GM13976 (cell line): ENCODE results near the gene BLOC1S2.

Experiments used
- DNase-seq: peaks from one replicate; pipeline ENCODE4 v3.0.0; 2012; ENCODE audit warnings: low spot score
- in situ Hi-C: fragments of 300-500 bp; cut with MboI; formaldehyde crosslinking; loops from one replicate; pipeline ENCODE4 v1.12.0; 2022; ENCODE audit warnings: low sequenced_read_pairs, mixed read lengths, inconsistent platforms; ENCODE audit not compliant: unreplicated experiment
- TF ChIP-seq, protein P1 (sequence below): IDR thresholded peaks from 2 replicates; pipeline ENCODE4 v1.5.1; 2012; ENCODE audit warnings: borderline replicate concordance, mild to moderate bottlenecking; ENCODE audit not compliant: insufficient read depth; ENCODE audit errors: extremely low read depth, missing control alignments, control extremely low read depth

Gene BLOC1S2

DNA sequence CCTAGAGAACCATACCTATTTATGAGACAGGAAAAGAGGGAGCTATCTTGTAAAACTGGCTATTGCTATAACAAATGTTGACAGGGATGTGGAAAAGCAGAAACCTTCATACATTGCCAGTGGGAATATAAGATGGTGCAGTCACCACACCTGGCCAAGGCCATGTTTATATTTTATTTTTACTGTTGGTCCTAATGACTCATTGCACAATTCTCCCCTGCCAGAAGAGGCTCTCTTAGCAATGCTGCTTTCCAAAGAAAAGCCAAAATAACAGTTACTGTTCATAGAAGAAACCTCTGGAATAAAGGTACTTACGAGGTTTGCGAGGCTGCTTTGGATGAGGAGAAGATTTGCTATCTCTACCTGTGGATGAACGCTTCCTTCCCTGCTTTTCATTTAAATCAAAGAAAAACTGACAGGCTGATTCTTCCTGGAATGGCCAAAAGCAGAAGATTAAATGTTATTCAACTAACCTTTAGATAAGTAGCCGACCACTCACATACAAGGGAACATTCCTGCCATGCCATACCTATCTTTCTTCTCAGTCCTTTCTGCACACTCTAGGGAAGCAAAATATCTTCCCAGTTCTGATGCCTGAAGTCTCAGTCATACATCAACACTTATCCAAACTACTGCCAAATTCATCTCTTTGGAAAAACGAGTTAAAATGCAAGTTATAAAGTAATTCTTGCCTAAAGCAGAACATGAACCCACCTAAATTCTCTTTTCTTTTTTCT is 40.8 kb downstream of the BLOC1S2 start:
- in situ Hi-C loops, result no loop called here
- TF ChIP-seq, protein P1, sequence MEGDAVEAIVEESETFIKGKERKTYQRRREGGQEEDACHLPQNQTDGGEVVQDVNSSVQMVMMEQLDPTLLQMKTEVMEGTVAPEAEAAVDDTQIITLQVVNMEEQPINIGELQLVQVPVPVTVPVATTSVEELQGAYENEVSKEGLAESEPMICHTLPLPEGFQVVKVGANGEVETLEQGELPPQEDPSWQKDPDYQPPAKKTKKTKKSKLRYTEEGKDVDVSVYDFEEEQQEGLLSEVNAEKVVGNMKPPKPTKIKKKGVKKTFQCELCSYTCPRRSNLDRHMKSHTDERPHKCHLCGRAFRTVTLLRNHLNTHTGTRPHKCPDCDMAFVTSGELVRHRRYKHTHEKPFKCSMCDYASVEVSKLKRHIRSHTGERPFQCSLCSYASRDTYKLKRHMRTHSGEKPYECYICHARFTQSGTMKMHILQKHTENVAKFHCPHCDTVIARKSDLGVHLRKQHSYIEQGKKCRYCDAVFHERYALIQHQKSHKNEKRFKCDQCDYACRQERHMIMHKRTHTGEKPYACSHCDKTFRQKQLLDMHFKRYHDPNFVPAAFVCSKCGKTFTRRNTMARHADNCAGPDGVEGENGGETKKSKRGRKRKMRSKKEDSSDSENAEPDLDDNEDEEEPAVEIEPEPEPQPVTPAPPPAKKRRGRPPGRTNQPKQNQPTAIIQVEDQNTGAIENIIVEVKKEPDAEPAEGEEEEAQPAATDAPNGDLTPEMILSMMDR, result no peak
- no peak for DNase-seq

DNA sequence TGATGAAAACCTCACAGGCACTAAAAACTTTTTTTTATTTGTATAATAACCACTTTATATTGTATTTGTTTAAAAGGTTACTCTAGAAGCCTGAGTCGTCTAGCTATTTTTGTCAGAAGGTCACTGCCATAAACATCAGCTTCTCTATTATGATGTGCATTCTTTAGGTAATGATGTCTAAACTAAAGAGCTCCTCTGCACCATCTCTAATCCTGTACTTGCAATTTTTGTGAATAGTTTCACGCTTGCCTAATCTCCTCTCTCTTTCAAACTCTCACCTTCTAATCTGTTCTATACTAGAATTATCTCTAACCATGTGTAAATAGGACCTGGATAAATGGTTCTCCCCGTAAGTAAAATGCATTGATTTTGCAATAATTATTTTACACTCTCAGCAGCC is 46.6 kb downstream of the BLOC1S2 start:
- in situ Hi-C loops, result no loop called here
- DNase-seq, result no peak
- TF ChIP-seq, protein P1, result no peak

DNA sequence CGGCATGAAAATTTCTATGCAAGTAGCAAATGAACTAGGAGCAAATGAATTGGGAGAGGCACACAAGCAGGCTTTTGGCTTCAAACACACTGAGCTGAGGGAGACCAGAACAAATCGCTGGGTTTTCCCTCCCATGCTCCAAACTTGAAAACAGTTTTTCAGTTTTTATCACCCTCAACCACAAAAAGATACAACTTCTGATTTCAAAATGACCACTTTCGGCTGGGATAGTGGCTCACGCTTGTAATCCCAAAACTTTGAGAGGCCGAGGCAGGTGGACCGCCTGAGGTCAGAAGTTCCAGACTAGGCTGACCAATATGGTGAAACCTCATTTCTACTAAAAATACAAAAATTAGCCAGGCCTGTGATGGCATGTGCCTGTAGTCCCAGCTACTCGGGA is 48.1 kb downstream of the BLOC1S2 start:
- DNase-seq, result peak; percentile 38
- TF ChIP-seq, protein P1, result no peak
- in situ Hi-C loops, result no loop called here

DNA sequence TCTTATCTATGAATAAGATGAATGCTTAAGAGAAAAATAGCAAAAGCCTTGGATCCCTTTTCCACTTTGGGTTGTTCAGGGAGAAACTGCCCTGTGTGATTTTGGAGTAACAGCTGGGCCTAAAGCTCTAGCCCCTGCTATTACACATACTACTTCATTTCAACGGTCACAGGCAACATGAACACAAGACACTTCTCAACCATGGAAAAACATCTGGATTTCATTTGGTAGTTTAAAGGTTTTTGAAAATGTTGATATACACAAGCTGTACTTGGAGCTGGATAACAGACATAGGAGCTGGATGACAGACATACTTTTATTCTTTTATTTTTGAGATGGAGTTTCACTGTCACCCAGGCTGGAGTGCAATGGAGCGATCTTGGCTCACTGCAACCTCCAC is 54.4 kb downstream of the BLOC1S2 start:
- no peak for DNase-seq
- TF ChIP-seq, protein P1, result no peak
- in situ Hi-C loops, result no loop called here

DNA sequence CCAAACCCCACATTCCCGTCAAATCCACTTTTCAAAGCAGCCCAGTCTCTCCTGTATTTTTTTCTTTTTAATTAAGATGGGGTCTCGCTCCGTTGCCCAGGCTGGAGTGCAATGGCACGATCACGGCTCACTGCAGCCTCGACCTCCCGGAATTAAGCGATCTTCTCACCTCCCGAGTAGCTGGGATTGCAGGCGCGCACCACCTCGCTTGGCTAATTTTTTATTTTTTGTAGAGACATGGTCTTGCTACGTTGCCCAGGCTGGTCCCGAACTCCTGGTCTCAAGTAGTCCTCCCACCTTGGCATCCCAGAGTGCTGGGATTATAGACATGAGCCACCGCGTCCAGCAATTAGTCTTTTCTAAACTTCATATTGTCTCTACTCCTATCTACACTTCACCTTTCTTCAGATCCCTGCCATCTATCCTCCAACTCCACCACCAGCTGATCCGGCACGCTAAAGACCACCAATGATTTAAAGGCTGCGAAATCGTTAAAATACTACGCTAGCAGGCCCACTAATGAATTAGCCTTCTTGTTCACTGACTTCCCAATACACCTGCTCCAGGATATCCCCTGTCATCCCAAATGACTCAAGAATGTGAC is 56.6 kb downstream of the BLOC1S2 start:
- TF ChIP-seq, protein P1, result no peak
- no peak for DNase-seq
- in situ Hi-C loops, result no loop called here

DNA sequence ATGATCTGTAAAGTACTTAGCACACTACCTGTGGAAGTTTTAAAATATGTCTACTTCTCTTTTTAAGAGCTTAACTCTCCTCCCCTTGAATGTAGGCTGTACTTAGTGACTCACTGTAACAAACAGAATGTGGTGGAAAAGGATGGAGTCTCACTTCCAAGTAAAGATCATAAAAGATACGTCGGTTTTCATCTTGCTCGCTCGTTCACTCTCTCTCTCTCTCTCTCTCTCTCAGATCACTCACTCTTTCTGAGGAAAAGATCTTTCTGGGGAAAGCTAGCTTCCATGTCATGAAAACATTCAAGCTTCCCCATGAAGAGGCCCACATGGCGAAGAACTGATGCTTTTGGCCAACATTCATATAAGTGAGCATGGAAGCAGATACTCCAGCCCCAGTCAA is 62.6 kb downstream of the BLOC1S2 start:
- TF ChIP-seq, protein P1, result no peak
- no peak for DNase-seq
- in situ Hi-C loops, result no loop called here
